H1 (cell line): ENCODE data around the gene FAU. TPM values are rescaled to one million over a fixed set of nuclear protein-coding genes. Genes with fewer than 3 reads are reported as not detected.

Experiments used
- CTCF ChIA-PET: fragments of 300-600 bp; sonication (Branson Sonifier 250); formaldehyde crosslinking; loops from one replicate; lab custom pipeline; 2021; ENCODE audit not compliant: partially characterized antibody; lab: Charles Lee
- POLR2A ChIA-PET: fragments of 300-600 bp; sonication (Branson Sonifier 250); formaldehyde crosslinking; loops from one replicate; lab custom pipeline; 2021; ENCODE audit warnings: inconsistent platforms; ENCODE audit not compliant: partially characterized antibody; lab: Charles Lee
- DNase-seq, 2 experiments: peaks; one replicate each; pipeline versions ENCODE4 v3.0.0 to v3.0.0-alpha.2; 2010 to 2022; ENCODE audit warnings: low spot score in 2 of 2, low read depth in 1 of 2, mixed read lengths in 1 of 2
- FAIRE-seq: peaks from 2 replicates; lab custom pipeline; 2011; peaks lifted over from hg19 to GRCh38; lab: Jason Lieb, UNC
- H2AFZ ChIP-seq: 2 replicates; pipeline ENCODE4 v1.8.1; 2012; ENCODE audit warnings: low read length, inconsistent platforms
- H2AK5ac ChIP-seq: 2 replicates; pipeline ENCODE4 v1.6.1; 2013; ENCODE audit warnings: low read depth, low read length
- H2BK120ac ChIP-seq: replicated peaks from 2 replicates; pipeline ENCODE3; 2013; ENCODE audit warnings: low read depth, low read length, inconsistent platforms
- H2BK12ac ChIP-seq: 2 replicates; pipeline ENCODE4 v1.6.1; 2013; ENCODE audit warnings: low read depth, low read length
- H2BK15ac ChIP-seq: 2 replicates; pipeline ENCODE4 v1.6.1; 2013; ENCODE audit warnings: low read length
- H2BK20ac ChIP-seq: 2 replicates; pipeline ENCODE4 v1.6.1; 2013; ENCODE audit warnings: low read length
- H2BK5ac ChIP-seq: 2 replicates; pipeline ENCODE4 v1.6.1; 2013; ENCODE audit warnings: low read depth, low read length
- H3K14ac ChIP-seq: 2 replicates; pipeline ENCODE4 v1.6.1; 2013; ENCODE audit warnings: inconsistent platforms; ENCODE audit not compliant: insufficient read length
- H3K18ac ChIP-seq: 2 replicates; pipeline ENCODE4 v1.6.1; 2013; ENCODE audit warnings: low read length; ENCODE audit errors: extremely low read depth
- H3K23ac ChIP-seq: 2 replicates; pipeline ENCODE4 v1.6.1; 2013; ENCODE audit warnings: inconsistent platforms; ENCODE audit not compliant: insufficient read length
- H3K23me2 ChIP-seq: 2 replicates; pipeline ENCODE4 v1.6.1; 2013; ENCODE audit warnings: low read depth, low read length
- H3K27ac ChIP-seq: 2 replicates; pipeline ENCODE4 v1.6.1; 2011; ENCODE audit warnings: low read depth, low read length, inconsistent platforms
- H3K27me3 ChIP-seq, 4 experiments: replicated peaks in 1 of 4; 1 replicate in 1 of 4; 2 replicates in 3 of 4; pipeline versions ENCODE4 v1.6.1 to v1.8.1; 2011 to 2013; ENCODE audit warnings: low read length in 3 of 4, mild to moderate bottlenecking in 3 of 4, inconsistent platforms in 2 of 4, mixed read lengths in 2 of 4, moderate library complexity in 1 of 4; ENCODE audit not compliant: control insufficient read depth in 3 of 4, insufficient read depth in 3 of 4; ENCODE audit errors: extremely low read depth in 1 of 4
- H3K36me3 ChIP-seq, 4 experiments: 2 replicates each; pipeline versions ENCODE4 v1.6.1 to v1.8.1; 2011 to 2013; ENCODE audit warnings: mild to moderate bottlenecking in 4 of 4, low read length in 3 of 4, moderate library complexity in 2 of 4, control low read depth in 1 of 4, inconsistent platforms in 1 of 4; ENCODE audit not compliant: insufficient read depth in 4 of 4, control insufficient read depth in 2 of 4
- H3K4ac ChIP-seq: replicated peaks from 2 replicates; pipeline ENCODE3; 2013; ENCODE audit warnings: low read length, low read depth, mixed read lengths, inconsistent platforms; ENCODE audit not compliant: insufficient read length
- H3K4me1 ChIP-seq, 4 experiments: replicated peaks in 1 of 4; 1 replicate in 1 of 4; 2 replicates in 3 of 4; pipeline versions ENCODE4 v1.6.1 to v1.8.1; 2011 to 2013; ENCODE audit warnings: low read length in 3 of 4, inconsistent platforms in 2 of 4, mixed read lengths in 1 of 4; ENCODE audit not compliant: insufficient read depth in 4 of 4, control insufficient read depth in 3 of 4
- H3K4me2 ChIP-seq, 2 experiments: 2 replicates each; pipeline versions ENCODE4 v1.6.1 to v1.8.1; 2011 to 2013; ENCODE audit warnings: low read depth in 2 of 2, low read length in 2 of 2, control low read depth in 1 of 2, inconsistent platforms in 1 of 2, mild to moderate bottlenecking in 1 of 2; ENCODE audit not compliant: insufficient read depth in 1 of 2
- H3K4me3 ChIP-seq, 4 experiments: fragments of 200-600, 300-600 bp in 1 of 4; sonication (generic), shearing (Covaris generic), sonication (Bioruptor Twin) in 1 of 4; 2 replicates each; pipeline versions ENCODE4 v1.5.1 to v1.8.1; 2011 to 2016; ENCODE audit warnings: low read length in 4 of 4, low read depth in 3 of 4, control low read depth in 2 of 4, inconsistent platforms in 2 of 4, mild to moderate bottlenecking in 2 of 4, mixed read lengths in 1 of 4, moderate library complexity in 1 of 4; ENCODE audit not compliant: insufficient read depth in 2 of 4; ENCODE audit errors: extremely low read depth in 1 of 4
- H3K56ac ChIP-seq: replicated peaks from 2 replicates; pipeline ENCODE3; 2013; ENCODE audit warnings: low read depth, mild to moderate bottlenecking, mixed read lengths, low read length, inconsistent platforms; ENCODE audit not compliant: insufficient read length
- H3K79me1 ChIP-seq: 2 replicates; pipeline ENCODE4 v1.6.1; 2013; ENCODE audit warnings: low read depth, low read length, control low read depth
- H3K79me2 ChIP-seq, 2 experiments: 2 replicates each; pipeline versions ENCODE4 v1.6.1 to v1.8.1; 2012 to 2013; ENCODE audit warnings: low read length in 2 of 2, mild to moderate bottlenecking in 2 of 2, inconsistent platforms in 1 of 2; ENCODE audit not compliant: insufficient read depth in 2 of 2, control insufficient read depth in 1 of 2
- H3K9ac ChIP-seq, 4 experiments: replicated peaks in 1 of 4; 1 replicate in 1 of 4; 2 replicates in 3 of 4; pipeline versions ENCODE4 v1.6.1 to v1.8.1; 2011 to 2013; ENCODE audit warnings: low read depth in 3 of 4, low read length in 3 of 4, control low read depth in 2 of 4, mild to moderate bottlenecking in 2 of 4, moderate library complexity in 2 of 4, inconsistent platforms in 1 of 4; ENCODE audit errors: extremely low read depth in 1 of 4
- H3K9me3 ChIP-seq, 2 experiments: 2 replicates each; pipeline versions ENCODE4 v1.6.1 to v1.8.1; 2012 to 2013; ENCODE audit warnings: mild to moderate bottlenecking in 2 of 2, moderate library complexity in 2 of 2, control low read depth in 1 of 2, inconsistent platforms in 1 of 2, low read depth in 1 of 2, low read length in 1 of 2, mixed read lengths in 1 of 2; ENCODE audit not compliant: insufficient read depth in 2 of 2
- H4K20me1 ChIP-seq, 2 experiments: replicated peaks in 1 of 2; 2 replicates each; pipeline versions ENCODE3 to v1.8.1; 2011 to 2013; ENCODE audit warnings: inconsistent platforms in 2 of 2, low read length in 2 of 2, mild to moderate bottlenecking in 1 of 2; ENCODE audit not compliant: insufficient read depth in 2 of 2, control insufficient read depth in 1 of 2
- H4K5ac ChIP-seq: 2 replicates; pipeline ENCODE4 v1.6.1; 2013; ENCODE audit warnings: low read length, low read depth, mixed read lengths, inconsistent platforms; ENCODE audit not compliant: insufficient read length
- H4K8ac ChIP-seq: 2 replicates; pipeline ENCODE4 v1.8.0; 2013; ENCODE audit warnings: mild to moderate bottlenecking, moderate library complexity, low read length, inconsistent platforms; ENCODE audit not compliant: insufficient read depth; ENCODE audit errors: extremely low read depth
- H4K91ac ChIP-seq: replicated peaks from 2 replicates; pipeline ENCODE3; 2013; ENCODE audit warnings: low read length, mixed read lengths, inconsistent platforms; ENCODE audit not compliant: insufficient read length
- CBX8 ChIP-seq: fragments of 300-800, 300-1000 bp; sonication (generic); IDR thresholded peaks from 2 replicates; pipeline ENCODE4 v1.7.1; 2016; ENCODE audit warnings: low read depth, low read length, borderline replicate concordance
- CHD2 ChIP-seq: IDR thresholded peaks from 2 replicates; pipeline ENCODE4 v1.6.1; 2012; ENCODE audit warnings: low read length, improper control_type of control experiment
- JUN ChIP-seq: IDR thresholded peaks from 2 replicates; pipeline ENCODE4 v1.6.1; 2011; ENCODE audit warnings: low read depth, mild to moderate bottlenecking, improper control_type of control experiment, low read length
- POU5F1 ChIP-seq: IDR thresholded peaks from 2 replicates; pipeline ENCODE4 v1.6.1; 2011; ENCODE audit warnings: low read depth, mild to moderate bottlenecking, low read length, moderate library complexity
- SAP30 ChIP-seq: fragments of 300-600 bp; sonication (generic); IDR thresholded peaks from 2 replicates; pipeline ENCODE4 v1.7.1; 2012; ENCODE audit warnings: low read length, moderate library complexity, mild to moderate bottlenecking, inconsistent platforms; ENCODE audit not compliant: insufficient read depth, insufficient replicate concordance
- SIX5 ChIP-seq: IDR thresholded peaks from 2 replicates; pipeline ENCODE4 v1.6.1; 2011; ENCODE audit warnings: mild to moderate bottlenecking, low read depth, low read length
- SP2 ChIP-seq: IDR thresholded peaks from 2 replicates; pipeline ENCODE4 v1.6.1; 2012; ENCODE audit warnings: mild to moderate bottlenecking, low read length, inconsistent platforms
- TCF12 ChIP-seq: IDR thresholded peaks from 2 replicates; pipeline ENCODE4 v1.6.1; 2011; ENCODE audit warnings: low read depth, mild to moderate bottlenecking, low read length
- WGBS, 2 experiments: shearing (Covaris generic) in 1 of 2; methylation state at CpG; one replicate each; pipeline versions ENCODE4 v1.1.6 to v1.1.7; 2013 to 2015; ENCODE audit warnings: low lambda C conversion rate in 2 of 2, mixed read lengths in 2 of 2, inconsistent platforms in 1 of 2, low coverage in 1 of 2, missing lambda C conversion rate in 1 of 2; ENCODE audit not compliant: insufficient replicate concordance in 2 of 2, insufficient coverage in 1 of 2, insufficient read length in 1 of 2; ENCODE audit errors: extremely low coverage in 1 of 2, missing lambda C conversion rate in 1 of 2; 5-methylcytosine and 5-hydroxymethylcytosine counted together
- polyA plus RNA-seq, 7 experiments: library from polyadenylated mRNA; depleted of rRNA in 3 of 7; stranded (reverse) in 5 of 7; unstranded in 2 of 7; fragments of >200 nt in 5 of 7; fragments of 200-250 nt in 2 of 7; gene quantifications; 1 replicate in 5 of 7; 2 replicates in 1 of 7; 4 replicates in 1 of 7; pipeline versions ENCODE4 v1.2.1 to v1.2.3, GENCODE V29; 2011 to 2013; ENCODE audit warnings: missing spikeins in 2 of 7, mixed read lengths in 2 of 7
- total RNA-seq: library from RNA; stranded (reverse); fragmentation: NEBNext Ultra II Directional; extraction: Animal tissue kit (Norgen Biotek cat#: 25700); gene quantifications from 2 replicates; pipeline ENCODE4 v1.2.1, GENCODE V29; 2021
- TF ChIP-seq, protein P1 (sequence below): IDR thresholded peaks from 2 replicates; pipeline ENCODE4 v1.6.1; 2012; ENCODE audit warnings: inconsistent platforms
- TF ChIP-seq, protein P2 (sequence below): IDR thresholded peaks from 2 replicates; pipeline ENCODE4 v1.6.1; 2011; ENCODE audit warnings: low read length, improper control_type of control experiment
- TF ChIP-seq, protein P3 (sequence below), 3 experiments: IDR thresholded peaks; 1 replicate in 2 of 3; 2 replicates in 1 of 3; pipeline versions ENCODE4 v1.5.1 to v1.6.1; 2011; ENCODE audit warnings: low read length in 3 of 3, mild to moderate bottlenecking in 3 of 3, inconsistent platforms in 2 of 3, low read depth in 1 of 3, moderate library complexity in 1 of 3; ENCODE audit not compliant: insufficient read depth in 1 of 3; ENCODE audit errors: control extremely low read depth in 1 of 3

Gene FAU
- total and polyA plus RNA-seq, 2 of the 8 experiments (the other 6 are each of a cell fraction or from before 2014, with no cell fraction given), result 826 to 896 TPM

DNA sequence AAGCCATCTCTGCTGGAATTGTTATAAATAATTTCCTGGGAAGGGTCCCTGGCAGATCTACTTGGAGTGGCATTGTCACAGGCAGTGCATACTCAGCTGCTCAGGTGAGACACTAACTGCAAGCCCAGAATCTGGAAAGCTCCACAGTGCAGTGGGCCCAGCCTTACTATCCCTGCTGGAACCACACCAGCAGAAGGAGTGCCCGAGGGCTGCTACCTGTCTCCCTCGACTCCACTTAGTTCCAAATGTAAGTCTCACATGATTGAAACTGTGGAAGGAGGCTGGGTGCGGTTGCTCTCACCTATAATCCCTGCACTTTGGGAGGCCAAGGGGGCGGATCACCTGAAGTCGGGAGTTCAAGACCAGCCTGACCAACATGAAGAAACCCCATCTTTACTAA is 26.7 kb upstream of the FAU start:
- Histone ChIP-seq H2AFZ (no peak overlapping the region), H3K79me1 (no peaks in the 10 kb centered on the region), H3K4me1 (no peaks in the 10 kb centered on the region), H4K91ac (no peak overlapping the region), H3K56ac (no peak overlapping the region), H2AK5ac (no peak overlapping the region), H2BK20ac (no peak overlapping the region), H3K4ac (no peak overlapping the region), H2BK120ac (no peak overlapping the region), H2BK5ac (no peak overlapping the region), H3K4me3 (no peak overlapping the region), H3K27ac (no peak overlapping the region), H4K8ac (no peak overlapping the region), H3K14ac (no peak overlapping the region), H3K9me3 (peaks cover 0 to 7% of the 10 kb centered on the region in 2 experiments; a peak in 1 of 4 replicates), H3K23ac (no peak overlapping the region), H4K20me1 (no peaks in the 10 kb centered on the region), H2BK12ac (no peak overlapping the region), H3K18ac (no peak overlapping the region), H4K5ac (no peak overlapping the region), H3K23me2 (no peaks in the 10 kb centered on the region), H2BK15ac (no peak overlapping the region), H3K36me3 (no peaks in the 10 kb centered on the region), H3K9ac (no peak overlapping the region), H3K79me2 (no peaks in the 10 kb centered on the region), H3K27me3 (no peaks in the 10 kb centered on the region), H3K4me2 (no peak overlapping the region)
- DNase-seq (no peak), FAIRE-seq (no peak)
- ChIA-PET CTCF (interaction anchor here (1.0 kb wide), 1 partner anchor 33 kb away, joined by 3 read pairs; the partner anchor contains the start of gene CAPN1), POLR2A (interaction anchor here (1.0 to 1.1 kb wide), 2 partner anchors 12 to 18 kb away, joined by 3 to 4 read pairs; no protein-coding TSS in a partner anchor)
- WGBS, 2 experiments, result 89% methylated on average over 5 of the region's 5 CpGs; no CpG with 5 or more reads in 1 of the 2 experiments
- TF ChIP-seq, protein P1, sequence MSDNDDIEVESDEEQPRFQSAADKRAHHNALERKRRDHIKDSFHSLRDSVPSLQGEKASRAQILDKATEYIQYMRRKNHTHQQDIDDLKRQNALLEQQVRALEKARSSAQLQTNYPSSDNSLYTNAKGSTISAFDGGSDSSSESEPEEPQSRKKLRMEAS, result no peak
- TF ChIP-seq TCF12, result no peak
- no peak for TF ChIP-seq SIX5
- TF ChIP-seq JUN, result no peak
- TF ChIP-seq CBX8, result no peak
- no peak for TF ChIP-seq CHD2
- no peak for TF ChIP-seq SAP30
- TF ChIP-seq, protein P2, sequence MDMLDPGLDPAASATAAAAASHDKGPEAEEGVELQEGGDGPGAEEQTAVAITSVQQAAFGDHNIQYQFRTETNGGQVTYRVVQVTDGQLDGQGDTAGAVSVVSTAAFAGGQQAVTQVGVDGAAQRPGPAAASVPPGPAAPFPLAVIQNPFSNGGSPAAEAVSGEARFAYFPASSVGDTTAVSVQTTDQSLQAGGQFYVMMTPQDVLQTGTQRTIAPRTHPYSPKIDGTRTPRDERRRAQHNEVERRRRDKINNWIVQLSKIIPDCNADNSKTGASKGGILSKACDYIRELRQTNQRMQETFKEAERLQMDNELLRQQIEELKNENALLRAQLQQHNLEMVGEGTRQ, result no peak
- TF ChIP-seq, protein P3, sequence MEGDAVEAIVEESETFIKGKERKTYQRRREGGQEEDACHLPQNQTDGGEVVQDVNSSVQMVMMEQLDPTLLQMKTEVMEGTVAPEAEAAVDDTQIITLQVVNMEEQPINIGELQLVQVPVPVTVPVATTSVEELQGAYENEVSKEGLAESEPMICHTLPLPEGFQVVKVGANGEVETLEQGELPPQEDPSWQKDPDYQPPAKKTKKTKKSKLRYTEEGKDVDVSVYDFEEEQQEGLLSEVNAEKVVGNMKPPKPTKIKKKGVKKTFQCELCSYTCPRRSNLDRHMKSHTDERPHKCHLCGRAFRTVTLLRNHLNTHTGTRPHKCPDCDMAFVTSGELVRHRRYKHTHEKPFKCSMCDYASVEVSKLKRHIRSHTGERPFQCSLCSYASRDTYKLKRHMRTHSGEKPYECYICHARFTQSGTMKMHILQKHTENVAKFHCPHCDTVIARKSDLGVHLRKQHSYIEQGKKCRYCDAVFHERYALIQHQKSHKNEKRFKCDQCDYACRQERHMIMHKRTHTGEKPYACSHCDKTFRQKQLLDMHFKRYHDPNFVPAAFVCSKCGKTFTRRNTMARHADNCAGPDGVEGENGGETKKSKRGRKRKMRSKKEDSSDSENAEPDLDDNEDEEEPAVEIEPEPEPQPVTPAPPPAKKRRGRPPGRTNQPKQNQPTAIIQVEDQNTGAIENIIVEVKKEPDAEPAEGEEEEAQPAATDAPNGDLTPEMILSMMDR (IDR thresholded peaks at IDR 0.05; ENCODE audit: control extremely low read depth in 1 of 3, insufficient read depth in 1 of 3, low read depth in 1 of 3, low read length in 3 of 3), result no peak
- no peak for TF ChIP-seq SP2
- no peak for TF ChIP-seq POU5F1
